Endothelial cell (in vitro differentiated cells): Measurements from ENCODE around the gene LRAT. TPM values are rescaled to one million over a fixed set of nuclear protein-coding genes. Genes with fewer than 3 reads are reported as not detected.

Experiments used
- DNase-seq: peaks from one replicate; pipeline ENCODE4 v3.0.0; 2021; ENCODE audit warnings: low spot score
- H3K27ac Mint-ChIP-seq: one replicate; pipeline ENCODE4 v1.8.0; 2021; ENCODE audit warnings: mixed read lengths, inconsistent platforms; ENCODE audit not compliant: unreplicated experiment
- H3K27me3 Mint-ChIP-seq: one replicate; pipeline ENCODE4 v1.8.0; 2021; ENCODE audit warnings: mild to moderate bottlenecking, moderate library complexity, mixed read lengths, inconsistent platforms; ENCODE audit not compliant: unreplicated experiment
- H3K36me3 Mint-ChIP-seq: one replicate; pipeline ENCODE4 v1.8.0; 2021; ENCODE audit warnings: mild to moderate bottlenecking, low read depth, mixed read lengths, inconsistent platforms; ENCODE audit not compliant: unreplicated experiment
- H3K4me1 Mint-ChIP-seq: one replicate; pipeline ENCODE4 v1.8.0; 2021; ENCODE audit warnings: mild to moderate bottlenecking, mixed read lengths, inconsistent platforms; ENCODE audit not compliant: unreplicated experiment
- H3K4me3 Mint-ChIP-seq: one replicate; pipeline ENCODE4 v1.8.0; 2021; ENCODE audit warnings: mild to moderate bottlenecking, mixed read lengths, inconsistent platforms; ENCODE audit not compliant: unreplicated experiment
- H3K9me3 Mint-ChIP-seq: one replicate; pipeline ENCODE4 v1.8.0; 2021; ENCODE audit warnings: mixed read lengths, inconsistent platforms; ENCODE audit not compliant: unreplicated experiment
- CTCF ChIP-seq: fragments of 200-600 bp; sonication (generic); IDR thresholded peaks from one replicate; pipeline ENCODE4 v1.5.0; 2021; ENCODE audit warnings: antibody characterized with exemption; ENCODE audit not compliant: unreplicated experiment
- total RNA-seq: library from RNA; stranded (reverse); fragmentation: NEBNext Ultra II Directional; extraction: Animal tissue kit (Norgen Biotek cat#: 25700); gene quantifications from one replicate; pipeline ENCODE4 v1.2.1, GENCODE V29; 2021; ENCODE audit not compliant: unreplicated experiment

LRAT gene
- total RNA-seq, 1 donor from 2014 or later = 0.64 TPM

DNA sequence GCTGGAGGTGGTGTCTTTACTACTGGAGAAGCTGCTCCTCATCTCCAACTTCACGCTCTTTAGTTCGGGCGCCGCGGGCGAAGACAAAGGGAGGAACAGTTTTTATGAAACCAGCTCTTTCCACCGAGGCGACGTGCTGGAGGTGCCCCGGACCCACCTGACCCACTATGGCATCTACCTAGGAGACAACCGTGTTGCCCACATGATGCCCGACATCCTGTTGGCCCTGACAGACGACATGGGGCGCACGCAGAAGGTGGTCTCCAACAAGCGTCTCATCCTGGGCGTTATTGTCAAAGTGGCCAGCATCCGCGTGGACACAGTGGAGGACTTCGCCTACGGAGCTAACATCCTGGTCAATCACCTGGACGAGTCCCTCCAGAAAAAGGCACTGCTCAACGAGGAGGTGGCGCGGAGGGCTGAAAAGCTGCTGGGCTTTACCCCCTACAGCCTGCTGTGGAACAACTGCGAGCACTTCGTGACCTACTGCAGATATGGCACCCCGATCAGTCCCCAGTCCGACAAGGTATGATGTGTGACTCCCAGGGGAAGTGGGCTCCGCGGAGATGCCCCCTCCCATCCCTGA lies 634 bp downstream of the LRAT start:
- Mint-ChIP-seq H3K9me3 (no peaks in the 10 kb centered on the region), H3K36me3 (no peaks in the 10 kb centered on the region), H3K4me3 (peak overlapping the region; percentile 92), H3K27me3 (peaks cover 18% of the 10 kb centered on the region), H3K4me1 (peaks cover 13% of the 10 kb centered on the region), H3K27ac (no peak overlapping the region)
- DNase-seq = no peak
- no peak for TF ChIP-seq CTCF

- no peak for TF ChIP-seq CTCF
- Mint-ChIP-seq H3K9me3 (no peaks in the 10 kb centered on the region), H3K27ac (no peak overlapping the region), H3K27me3 (no peaks in the 10 kb centered on the region), H3K4me3 (no peak overlapping the region), H3K4me1 (no peaks in the 10 kb centered on the region), H3K36me3 (no peaks in the 10 kb centered on the region)
- DNase-seq = no peak
These were observed 13.9 kb downstream of the LRAT start for GRCh38 chr4:154757713-154758112.

DNA sequence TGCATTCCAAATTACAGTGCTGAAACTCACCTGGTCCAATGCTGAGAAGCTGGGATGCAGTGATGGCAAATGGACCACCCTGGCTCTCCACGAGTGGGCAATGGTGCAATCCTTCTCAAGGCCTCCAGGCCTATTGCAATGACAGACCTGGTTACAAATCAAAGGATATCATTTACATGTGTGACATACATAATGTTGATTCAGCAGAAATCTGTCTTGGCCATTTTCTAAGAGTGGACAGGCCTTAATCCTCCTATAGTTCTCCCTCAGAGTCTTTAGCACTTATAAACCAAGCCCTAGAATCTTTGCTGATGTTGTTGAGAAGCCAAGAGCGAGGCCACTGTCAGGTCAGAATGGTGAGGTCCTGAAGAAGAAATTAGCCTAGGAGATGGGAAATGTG lies 17.1 kb downstream of the LRAT start:
- H3K27ac Mint-ChIP-seq = no peak overlapping the region

GRCh38 chr4:154778264-154778663 lies 34.5 kb downstream of the LRAT start:
- no peak for TF ChIP-seq CTCF
- no peak for DNase-seq
- Mint-ChIP-seq H3K4me1 (no peaks in the 10 kb centered on the region), H3K4me3 (no peak overlapping the region), H3K36me3 (no peaks in the 10 kb centered on the region), H3K27me3 (no peaks in the 10 kb centered on the region), H3K9me3 (no peaks in the 10 kb centered on the region), H3K27ac (no peak overlapping the region)

More for the DNA sequence above, 17.1 kb downstream of the LRAT start:
- no peaks in the 10 kb centered on the region for H3K36me3 Mint-ChIP-seq
- H3K27me3 Mint-ChIP-seq = no peaks in the 10 kb centered on the region
- DNase-seq = no peak
- no peaks in the 10 kb centered on the region for H3K9me3 Mint-ChIP-seq
- TF ChIP-seq CTCF = no peak
- H3K4me3 Mint-ChIP-seq = no peak overlapping the region
- no peaks in the 10 kb centered on the region for H3K4me1 Mint-ChIP-seq

DNA sequence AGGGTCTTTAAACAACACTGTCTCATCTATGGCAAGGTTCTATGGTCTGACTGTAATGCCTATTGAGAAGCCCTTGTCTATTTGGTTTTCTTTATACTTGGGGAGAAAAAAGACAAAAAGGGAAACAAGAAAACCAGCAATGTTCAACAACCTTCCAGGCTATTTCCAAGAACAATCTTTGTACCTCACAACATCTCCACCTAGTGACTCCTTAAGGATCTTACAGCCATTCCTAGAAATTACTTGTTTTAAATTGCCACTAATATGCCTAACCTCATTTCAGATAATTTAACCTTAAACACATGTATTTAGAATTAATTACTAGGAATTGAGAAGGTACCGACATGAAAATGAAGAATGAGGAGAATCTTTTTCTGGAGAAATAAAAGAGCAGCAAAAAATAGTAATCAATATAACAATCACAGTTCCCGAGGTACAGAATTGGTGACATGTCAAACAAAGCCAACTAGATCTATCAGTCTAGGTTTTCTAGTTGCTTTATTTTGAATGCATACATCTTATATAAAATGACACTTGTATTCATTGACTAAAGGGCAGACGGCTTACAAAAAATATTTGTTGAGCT lies 35.7 kb downstream of the LRAT start:
- Mint-ChIP-seq H3K9me3 (no peaks in the 10 kb centered on the region), H3K36me3 (no peaks in the 10 kb centered on the region), H3K4me1 (no peaks in the 10 kb centered on the region), H3K4me3 (no peak overlapping the region), H3K27me3 (no peaks in the 10 kb centered on the region), H3K27ac (no peak overlapping the region)
- DNase-seq = no peak
- peak; percentile 21 for TF ChIP-seq CTCF
